H7 (cell line): ENCODE results near the gene SFXN3. TPM values are rescaled to one million over a fixed set of nuclear protein-coding genes. Genes with fewer than 3 reads are reported as not detected.

ENCODE experiments used
- total RNA-seq: library from RNA; depleted of rRNA; stranded (reverse); fragments of >200 nt; shearing (Covaris generic); gene quantifications from 2 replicates; pipeline ENCODE4 v1.2.3, GENCODE V29; 2014; rRNA removed

The SFXN3 gene
- total RNA-seq, 1 experiment from 2014 or later = 4.1 TPM

Other genes with a start within 250 kb of the SFXN3 start
- gene SLF2, start 118.3 kb upstream of the SFXN3 start, total RNA-seq = 11.1 and 16.3 TPM in 2 replicates
- gene SEMA4G, start 61.7 kb upstream of the SFXN3 start, total RNA-seq = 3.4 and 8.2 TPM in 2 replicates
- gene MRPL43, start 43.7 kb upstream of the SFXN3 start, total RNA-seq = 106 and 107 TPM in 2 replicates
- gene TWNK, start 43.7 kb upstream of the SFXN3 start, total RNA-seq = 16.0 and 19.2 TPM in 2 replicates
- gene LZTS2, start 31.4 kb upstream of the SFXN3 start, total RNA-seq = 107 and 108 TPM in 2 replicates
- gene PDZD7, start 105 bp upstream of the SFXN3 start, total RNA-seq = 2.3 and 5.1 TPM in 2 replicates
- gene KAZALD1, start 30.8 kb downstream of the SFXN3 start, total RNA-seq = 11.9 and 22.0 TPM in 2 replicates
- gene TLX1, start 100.1 kb downstream of the SFXN3 start, total RNA-seq = 0.11 TPM in 1 of 2 replicates, not detected in the other
- not detected in 2 replicates for gene LBX1, start 198.2 kb downstream of the SFXN3 start, total RNA-seq